Mesothelial cell of epicardium (in vitro differentiated cells): Measurements from ENCODE around the gene ATG13. TPM values are rescaled to one million over a fixed set of nuclear protein-coding genes. Genes with fewer than 3 reads are reported as not detected.
A peak's percentile ranks its signal among the peaks of the same experiment; 100 is the strongest.

Experiments used
- DNase-seq, 2 experiments: peaks; one replicate each; pipeline ENCODE4 v3.0.0; 2021; ENCODE audit warnings: low spot score in 2 of 2; ENCODE audit not compliant: unreplicated experiment in 2 of 2
- H3K27ac Mint-ChIP-seq: 2 replicates; pipeline ENCODE4 v1.8.0; 2021; ENCODE audit warnings: mixed read lengths
- H3K27me3 Mint-ChIP-seq: 2 replicates; pipeline ENCODE4 v1.8.0; 2021; ENCODE audit warnings: low read depth, mixed read lengths
- H3K36me3 Mint-ChIP-seq: 2 replicates; pipeline ENCODE4 v1.8.0; 2021; ENCODE audit warnings: mixed read lengths
- H3K4me1 Mint-ChIP-seq: 2 replicates; pipeline ENCODE4 v1.8.0; 2021; ENCODE audit warnings: mixed read lengths
- H3K4me3 Mint-ChIP-seq: 2 replicates; pipeline ENCODE4 v1.8.0; 2021; ENCODE audit warnings: mild to moderate bottlenecking, moderate library complexity, mixed read lengths
- H3K9me3 Mint-ChIP-seq: 2 replicates; pipeline ENCODE4 v1.8.0; 2021; ENCODE audit warnings: mixed read lengths
- total RNA-seq: library from RNA; stranded (reverse); gene quantifications from 3 replicates; pipeline ENCODE4 v1.2.1, GENCODE V29; 2021
- TF ChIP-seq, protein P1 (sequence below): fragments of 200-600 bp; sonication (generic); IDR thresholded peaks from one replicate; pipeline ENCODE4 v1.5.0; 2021; ENCODE audit warnings: antibody characterized with exemption; ENCODE audit not compliant: unreplicated experiment

Gene ATG13
- total RNA-seq, 1 donor from 2014 or later, result 67.8 TPM

DNA sequence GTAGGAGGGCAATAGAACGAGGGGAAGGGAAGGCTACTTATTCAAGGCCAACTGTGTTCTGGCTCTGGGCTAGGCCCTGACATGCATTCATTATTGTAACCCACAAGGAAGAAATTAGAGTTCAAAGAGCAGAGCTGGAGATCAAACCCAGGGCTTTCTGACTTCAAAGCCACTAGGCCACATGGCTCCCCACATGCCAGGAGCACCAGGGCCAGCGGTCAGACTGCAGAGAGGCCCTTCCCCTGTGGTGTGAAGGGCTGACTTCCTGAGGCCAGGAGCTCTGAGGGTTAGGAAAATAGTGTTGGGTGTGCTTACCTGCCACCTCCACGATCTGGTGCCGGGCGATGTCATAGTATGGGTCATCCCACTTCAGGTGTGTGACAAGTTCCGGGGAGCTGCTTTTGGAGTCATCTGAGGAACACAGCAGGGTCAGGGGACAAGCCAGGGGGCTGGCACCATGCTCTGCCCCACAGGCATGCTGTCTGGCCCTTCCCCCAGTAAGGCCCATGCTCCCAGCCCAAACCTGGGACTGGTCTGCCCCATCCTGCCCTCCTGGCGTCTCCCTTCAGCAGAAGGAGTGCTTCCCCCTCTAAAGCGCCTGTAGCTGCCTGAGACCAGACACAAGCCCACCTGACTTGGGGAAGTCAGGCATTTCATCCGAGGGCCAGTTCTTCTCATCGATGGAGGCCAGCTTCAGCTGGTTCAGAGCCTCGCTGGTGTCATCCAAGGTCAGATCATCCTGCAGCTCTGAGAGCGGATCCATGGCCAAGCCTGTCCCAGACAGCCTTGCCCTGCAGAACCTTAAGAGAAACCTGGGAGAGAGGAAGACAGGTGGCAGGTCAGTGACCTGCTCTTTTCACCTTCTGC is 78.2 kb downstream of the ATG13 start:
- TF ChIP-seq, protein P1, sequence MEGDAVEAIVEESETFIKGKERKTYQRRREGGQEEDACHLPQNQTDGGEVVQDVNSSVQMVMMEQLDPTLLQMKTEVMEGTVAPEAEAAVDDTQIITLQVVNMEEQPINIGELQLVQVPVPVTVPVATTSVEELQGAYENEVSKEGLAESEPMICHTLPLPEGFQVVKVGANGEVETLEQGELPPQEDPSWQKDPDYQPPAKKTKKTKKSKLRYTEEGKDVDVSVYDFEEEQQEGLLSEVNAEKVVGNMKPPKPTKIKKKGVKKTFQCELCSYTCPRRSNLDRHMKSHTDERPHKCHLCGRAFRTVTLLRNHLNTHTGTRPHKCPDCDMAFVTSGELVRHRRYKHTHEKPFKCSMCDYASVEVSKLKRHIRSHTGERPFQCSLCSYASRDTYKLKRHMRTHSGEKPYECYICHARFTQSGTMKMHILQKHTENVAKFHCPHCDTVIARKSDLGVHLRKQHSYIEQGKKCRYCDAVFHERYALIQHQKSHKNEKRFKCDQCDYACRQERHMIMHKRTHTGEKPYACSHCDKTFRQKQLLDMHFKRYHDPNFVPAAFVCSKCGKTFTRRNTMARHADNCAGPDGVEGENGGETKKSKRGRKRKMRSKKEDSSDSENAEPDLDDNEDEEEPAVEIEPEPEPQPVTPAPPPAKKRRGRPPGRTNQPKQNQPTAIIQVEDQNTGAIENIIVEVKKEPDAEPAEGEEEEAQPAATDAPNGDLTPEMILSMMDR, result no peak
- Mint-ChIP-seq H3K27me3 (no peaks in the 10 kb centered on the region), H3K4me1 (peaks cover 18% of the 10 kb centered on the region), H3K9me3 (no peaks in the 10 kb centered on the region), H3K27ac (no peak overlapping the region), H3K36me3 (peaks cover 7% of the 10 kb centered on the region), H3K4me3 (no peak overlapping the region)
- DNase-seq, result no peak

DNA sequence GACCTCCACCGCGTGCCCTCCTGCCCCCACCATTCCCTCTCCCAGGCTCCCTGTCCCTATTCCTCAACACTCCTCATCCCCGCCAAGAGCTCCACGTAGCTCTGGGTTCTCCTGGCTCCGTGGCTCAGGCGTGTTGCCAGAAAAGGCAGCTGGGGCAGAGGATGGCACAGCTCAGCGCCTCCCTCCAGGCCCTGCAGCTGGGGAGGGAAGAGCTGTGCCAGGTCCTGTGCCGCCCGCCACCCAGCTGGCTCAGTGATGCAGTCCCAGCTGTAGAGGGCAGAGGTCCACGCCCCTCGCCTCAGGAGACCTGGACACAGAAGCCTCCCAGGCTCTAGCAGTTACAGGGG is 78.8 kb downstream of the ATG13 start:
- Mint-ChIP-seq H3K4me1 (peaks cover 19% of the 10 kb centered on the region), H3K4me3 (no peak overlapping the region), H3K36me3 (peaks cover 6% of the 10 kb centered on the region), H3K9me3 (no peaks in the 10 kb centered on the region), H3K27me3 (no peaks in the 10 kb centered on the region), H3K27ac (no peak overlapping the region)
- DNase-seq, result no peak
- TF ChIP-seq, protein P1, result no peak

DNA sequence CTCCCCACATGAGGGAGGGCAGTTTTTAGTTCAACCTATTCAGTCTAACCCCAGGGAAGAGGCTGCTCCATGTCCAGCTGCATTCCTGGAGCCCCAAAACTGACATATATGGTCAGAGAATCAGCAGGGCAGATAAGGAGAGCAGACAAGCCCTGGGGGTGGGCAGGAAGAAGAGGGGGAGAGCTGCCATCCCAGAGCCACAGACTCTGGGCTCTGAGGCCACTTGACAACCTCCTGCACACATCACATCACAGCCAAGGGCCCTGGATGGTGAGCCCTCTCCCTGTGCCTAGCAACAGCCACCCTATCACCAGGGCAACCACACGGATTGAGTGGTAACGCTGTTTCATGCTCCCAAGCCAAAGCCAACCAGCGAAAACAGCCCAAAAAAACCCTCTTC is 80.0 kb downstream of the ATG13 start:
- H3K36me3 Mint-ChIP-seq, result peaks cover 8% of the 10 kb centered on the region
- TF ChIP-seq, protein P1, result no peak
- H3K27ac Mint-ChIP-seq, result no peak overlapping the region
- H3K9me3 Mint-ChIP-seq, result no peaks in the 10 kb centered on the region
- H3K27me3 Mint-ChIP-seq, result no peaks in the 10 kb centered on the region
- no peak overlapping the region for H3K4me3 Mint-ChIP-seq
- DNase-seq, result no peak
- H3K4me1 Mint-ChIP-seq, result peaks cover 28% of the 10 kb centered on the region

DNA sequence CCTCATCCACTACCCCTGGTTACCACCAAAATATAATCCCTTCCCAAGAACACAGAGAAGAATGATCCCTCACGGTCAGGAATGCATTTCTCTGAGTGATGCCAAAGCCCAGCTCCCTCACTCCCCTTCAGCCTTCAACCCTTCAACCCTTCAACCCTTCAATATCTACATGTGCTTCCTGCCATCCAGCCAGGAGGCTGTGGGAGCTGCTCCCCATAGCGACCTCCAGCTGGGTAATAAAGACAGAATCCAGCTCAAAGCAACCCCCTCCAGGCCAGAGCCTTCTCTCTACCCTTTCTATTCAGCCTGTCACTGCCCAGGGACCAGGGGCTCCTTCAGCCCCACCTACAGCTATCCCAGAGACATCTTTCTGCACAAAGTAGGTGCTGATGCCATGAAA is 80.4 kb downstream of the ATG13 start:
- Mint-ChIP-seq H3K27ac (no peak overlapping the region), H3K36me3 (peaks cover 10% of the 10 kb centered on the region), H3K4me1 (peaks cover 32% of the 10 kb centered on the region), H3K9me3 (no peaks in the 10 kb centered on the region), H3K4me3 (no peak overlapping the region), H3K27me3 (no peaks in the 10 kb centered on the region)
- DNase-seq, result no peak
- TF ChIP-seq, protein P1, result no peak

DNA sequence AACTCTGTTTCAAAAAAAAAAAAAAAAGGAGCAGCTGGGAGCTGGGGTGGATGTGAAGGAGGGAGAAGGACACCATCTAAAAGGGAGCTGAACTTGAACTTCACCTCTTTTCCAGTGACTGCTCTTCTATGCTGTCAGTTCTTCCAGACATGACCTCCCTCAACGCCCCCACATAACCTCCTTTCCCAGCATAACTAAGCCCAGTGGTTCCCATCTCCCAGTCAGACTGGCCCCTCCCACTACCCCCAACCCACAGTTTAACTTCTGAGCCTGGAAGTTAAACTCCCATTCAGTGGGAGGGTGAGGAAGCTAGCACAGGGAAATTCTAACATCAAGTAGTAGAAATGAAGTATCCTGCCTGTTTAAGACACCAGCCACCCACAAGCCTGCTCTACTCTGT is 81.2 kb downstream of the ATG13 start:
- peak overlapping the region; percentile 47 for H3K27ac Mint-ChIP-seq

More for the DNA sequence above, 81.2 kb downstream of the ATG13 start:
- Mint-ChIP-seq H3K4me3 (peak overlapping the region; percentile 24), H3K36me3 (peaks cover 16% of the 10 kb centered on the region), H3K9me3 (no peaks in the 10 kb centered on the region), H3K27me3 (no peaks in the 10 kb centered on the region), H3K4me1 (peaks cover 33% of the 10 kb centered on the region)
- TF ChIP-seq, protein P1, result no peak
- no peak for DNase-seq
